Body of pancreas (tissue), 4 donors: ENCODE data around the gene ABHD6. TPM values are rescaled to one million over a fixed set of nuclear protein-coding genes. Genes with fewer than 3 reads are reported as not detected.

ENCODE experiments used
- ATAC-seq: fragments of 150-250 bp; one replicate; pipeline ENCODE4 v1.9.1; 2016
- DNase-seq, 4 donors: peaks; one replicate each; pipeline ENCODE4 v3.0.0-alpha.2; 2019
- H3K27ac ChIP-seq, 4 donors: fragments of 200-600 bp; sonication (generic); 1 replicate in 3 of 4; 2 replicates in 1 of 4; pipeline versions ENCODE4 v1.5.1 to v1.6.1; 2016 to 2019; ENCODE audit warnings: mild to moderate bottlenecking in 1 of 4, mixed read lengths in 1 of 4, moderate library complexity in 1 of 4
- H3K27me3 ChIP-seq, 2 donors: fragments of 200-600 bp; sonication (generic); one replicate each; pipeline ENCODE4 v1.6.0; 2016; ENCODE audit warnings: mild to moderate bottlenecking in 1 of 2
- H3K36me3 ChIP-seq, 2 donors: fragments of 200-600 bp; sonication (generic); replicated peaks in 1 of 2; 2 replicates each; pipeline ENCODE4 v1.5.1; 2016; ENCODE audit warnings: low read depth in 2 of 2; ENCODE audit not compliant: insufficient read depth in 1 of 2
- H3K4me1 ChIP-seq: fragments of 200-600 bp; sonication (generic); one replicate; pipeline ENCODE4 v1.6.0; 2016
- H3K4me3 ChIP-seq, 2 donors: fragments of 200-600 bp; sonication (generic); 1 replicate in 1 of 2; 2 replicates in 1 of 2; pipeline ENCODE4 v1.5.1; 2016 to 2019
- H3K9me3 ChIP-seq, 3 donors: fragments of 200-600 bp; sonication (generic); 1 replicate in 2 of 3; 2 replicates in 1 of 3; pipeline ENCODE4 v1.5.1; 2016
- CTCF ChIP-seq, 7 experiments: fragments of 450-650 bp in 4 of 7; fragments of 200-600 bp in 3 of 7; sonication (generic) in 3 of 7; IDR thresholded peaks; one replicate each; pipeline ENCODE4 v1.5.1; 2016 to 2019; ENCODE audit warnings: antibody characterized with exemption in 7 of 7
- POLR2A ChIP-seq, 3 donors: fragments of 450-650 bp; IDR thresholded peaks; one replicate each; pipeline ENCODE4 v1.6.1; 2016; ENCODE audit warnings: antibody characterized with exemption in 3 of 3, mild to moderate bottlenecking in 2 of 3
- WGBS, 2 donors: methylation state at CpG; one replicate each; pipeline ENCODE4 v1.1.5; 2017; 5-methylcytosine and 5-hydroxymethylcytosine counted together
- intact Hi-C: fragments of 100-400 bp; cut with DNase I; formaldehyde crosslinking; loops from one replicate; pipeline ENCODE4 v1.15.1; 2023
- total RNA-seq, 2 donors: library from RNA; depleted of rRNA; stranded (reverse); fragments of >200 nt; gene quantifications; one replicate each; pipeline ENCODE4 v1.1.0, GENCODE V29; 2016

The ABHD6 gene
- total RNA-seq, 2 donors from 2014 or later: 5.3 to 6.2 TPM

- no peaks in the 10 kb centered on the region for H3K27me3 ChIP-seq
- ATAC-seq (no peak), DNase-seq (no peak)
- H3K4me3 ChIP-seq: no peak overlapping the region
- intact Hi-C loops: no loop called here
- WGBS, 2 donors: 79 to 84% methylated on average over 7 to 8 of the region's 8 CpGs
- TF ChIP-seq POLR2A (IDR thresholded peaks at IDR 0.05) (no peak), CTCF (IDR thresholded peaks at IDR 0.05) (no peak)
- no peak overlapping the region for H3K27ac ChIP-seq
- no peaks in the 10 kb centered on the region for H3K9me3 ChIP-seq
- no peaks in the 10 kb centered on the region for H3K4me1 ChIP-seq
- H3K36me3 ChIP-seq: no peaks in the 10 kb centered on the region
Observed at GRCh38 chr3:58250093-58250707, 12.6 kb downstream of the ABHD6 start.

- H3K36me3 ChIP-seq: no peaks in the 10 kb centered on the region
- TF ChIP-seq CTCF (IDR thresholded peaks at IDR 0.05): no peak
- TF ChIP-seq POLR2A (IDR thresholded peaks at IDR 0.05): no peak
- no peak overlapping the region for H3K4me3 ChIP-seq
- H3K27ac ChIP-seq: no peak overlapping the region
- no peaks in the 10 kb centered on the region for H3K27me3 ChIP-seq
- no peak for ATAC-seq
- DNase-seq: no peak
- intact Hi-C loops: no loop called here
- WGBS, 2 donors: 84 to 92% methylated on average over 3 of the region's 3 CpGs
- H3K4me1 ChIP-seq: no peaks in the 10 kb centered on the region
- no peaks in the 10 kb centered on the region for H3K9me3 ChIP-seq
Observed at GRCh38 chr3:58251631-58252035, 14.0 kb downstream of the ABHD6 start.

- Histone ChIP-seq H3K4me1 (no peaks in the 10 kb centered on the region), H3K9me3 (no peaks in the 10 kb centered on the region), H3K27me3 (no peaks in the 10 kb centered on the region), H3K36me3 (no peaks in the 10 kb centered on the region), H3K4me3 (no peak overlapping the region), H3K27ac (no peak overlapping the region)
- TF ChIP-seq POLR2A (IDR thresholded peaks at IDR 0.05) (no peak), CTCF (IDR thresholded peaks at IDR 0.05) (no peak)
- intact Hi-C loops: no loop called here
- 67 to 71% methylated on average over 4 of the region's 4 CpGs for WGBS, 2 donors
- DNase-seq (no peak), ATAC-seq (no peak)
Observed at GRCh38 chr3:58254144-58254543, 16.6 kb downstream of the ABHD6 start.

DNA sequence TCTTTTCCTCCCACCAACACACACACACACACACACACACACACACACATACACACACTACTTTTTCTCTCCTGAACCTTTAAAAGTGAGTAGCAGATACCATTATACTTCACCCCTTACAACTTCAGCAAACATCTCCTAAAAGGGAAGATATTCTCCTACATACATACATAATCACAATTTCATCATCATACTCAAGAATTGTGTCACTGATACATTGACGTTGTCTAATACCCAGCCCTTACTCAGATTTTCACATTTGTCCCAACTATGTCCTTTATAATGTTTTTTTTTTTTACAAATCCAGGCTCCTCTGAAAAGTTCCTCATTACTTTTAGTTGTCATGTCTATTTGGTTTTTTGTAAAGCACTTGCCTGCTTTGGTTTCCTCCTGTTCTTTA, 18.5 kb downstream of the ABHD6 start:
- no peaks in the 10 kb centered on the region for H3K36me3 ChIP-seq
- no peaks in the 10 kb centered on the region for H3K4me1 ChIP-seq
- intact Hi-C loops: no loop called here
- no peaks in the 10 kb centered on the region for H3K9me3 ChIP-seq
- TF ChIP-seq POLR2A (IDR thresholded peaks at IDR 0.05) (no peak), CTCF (IDR thresholded peaks at IDR 0.05) (no peak)
- ATAC-seq: no peak
- H3K27ac ChIP-seq: no peak overlapping the region
- no peak for DNase-seq
- H3K27me3 ChIP-seq: no peaks in the 10 kb centered on the region
- H3K4me3 ChIP-seq: no peak overlapping the region
- 76 to 81% methylated on average over 1 of the region's 1 CpG for WGBS, 2 donors

DNA sequence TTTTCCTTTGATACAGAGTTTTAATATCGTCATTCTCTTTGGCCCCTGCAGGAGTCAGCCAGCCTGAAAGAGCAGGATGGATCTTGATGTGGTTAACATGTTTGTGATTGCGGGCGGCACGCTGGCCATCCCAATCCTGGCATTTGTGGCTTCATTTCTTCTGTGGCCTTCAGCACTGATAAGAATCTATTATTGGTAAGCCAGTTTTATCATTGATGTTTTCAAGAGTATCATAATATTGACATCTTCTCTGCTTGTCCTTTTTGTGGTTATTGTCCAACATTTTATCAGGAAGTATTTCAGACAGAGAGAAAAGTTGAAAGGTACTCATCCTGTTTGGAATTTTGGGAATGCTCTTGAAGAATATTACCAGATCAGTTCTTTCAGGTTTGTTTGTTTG, 18.9 kb downstream of the ABHD6 start:
- no peak for DNase-seq
- no peaks in the 10 kb centered on the region for H3K4me1 ChIP-seq
- TF ChIP-seq CTCF (IDR thresholded peaks at IDR 0.05) (no peak), POLR2A (IDR thresholded peaks at IDR 0.05) (no peak)

More for the DNA sequence above, 18.9 kb downstream of the ABHD6 start:
- Histone ChIP-seq H3K9me3 (no peaks in the 10 kb centered on the region), H3K36me3 (no peaks in the 10 kb centered on the region), H3K4me3 (no peak overlapping the region), H3K27ac (no peak overlapping the region), H3K27me3 (no peaks in the 10 kb centered on the region)
- intact Hi-C loops: no loop called here
- WGBS, 2 donors: 91 to 97% methylated on average over 4 of the region's 4 CpGs
- ATAC-seq: no peak
